ENCODE measurements around the gene AKAP9.
"Not testable (repeated sequence)": the region's sequence is repeated elsewhere in the genome, so short reads cannot be mapped to it uniquely, and the experiment has no call there.

The AKAP9 gene

GRCh38 chr7:92058040-92058439, 117.4 kb downstream of the AKAP9 start:
- in situ Hi-C loops (cut with MboI; ENCODE audit: low sequenced_read_pairs): no loop called here

GRCh38 chr7:92058899-92059298, 118.2 kb downstream of the AKAP9 start:
- in situ Hi-C loops (cut with MboI; ENCODE audit: low sequenced_read_pairs): no loop called here

- in situ Hi-C loops (cut with MboI; ENCODE audit: low sequenced_read_pairs): no loop called here
These were observed 120.5 kb downstream of the AKAP9 start for GRCh38 chr7:92061154-92061553.

- in situ Hi-C loops (cut with MboI; ENCODE audit: low sequenced_read_pairs): no loop called here
These were observed 123.9 kb downstream of the AKAP9 start for GRCh38 chr7:92064438-92065029.

GRCh38 chr7:92071032-92071431, 130.4 kb downstream of the AKAP9 start:
- in situ Hi-C loops (cut with MboI; ENCODE audit: low sequenced_read_pairs): no loop called here

GRCh38 chr7:92072121-92072520, 131.5 kb downstream of the AKAP9 start:
- in situ Hi-C loops (cut with MboI; ENCODE audit: low sequenced_read_pairs): no loop called here

GRCh38 chr7:92072708-92073107, 132.0 kb downstream of the AKAP9 start:
- in situ Hi-C loops (cut with MboI; ENCODE audit: low sequenced_read_pairs): no loop called here

GRCh38 chr7:92075455-92076158, 134.9 kb downstream of the AKAP9 start:
- in situ Hi-C loops (cut with MboI; ENCODE audit: low sequenced_read_pairs): no loop called here

GRCh38 chr7:92076509-92076908, 135.8 kb downstream of the AKAP9 start:
- in situ Hi-C loops (cut with MboI; ENCODE audit: low sequenced_read_pairs): no loop called here

GRCh38 chr7:92083922-92084321, 143.3 kb downstream of the AKAP9 start:
- in situ Hi-C loops (cut with MboI; ENCODE audit: low sequenced_read_pairs): not testable (repeated sequence)

- in situ Hi-C loops (cut with MboI; ENCODE audit: low sequenced_read_pairs): no loop called here
These were observed 147.6 kb downstream of the AKAP9 start for GRCh38 chr7:92088266-92088665.

GRCh38 chr7:92092210-92092609, 151.5 kb downstream of the AKAP9 start:
- in situ Hi-C loops (cut with MboI; ENCODE audit: low sequenced_read_pairs): no loop called here

GRCh38 chr7:92095380-92095779, 154.7 kb downstream of the AKAP9 start:
- in situ Hi-C loops (cut with MboI; ENCODE audit: low sequenced_read_pairs): no loop called here

GRCh38 chr7:92100534-92100933, 159.9 kb downstream of the AKAP9 start:
- in situ Hi-C loops (cut with MboI; ENCODE audit: low sequenced_read_pairs): no loop called here

GRCh38 chr7:92102862-92103261, 162.2 kb downstream of the AKAP9 start:
- in situ Hi-C loops (cut with MboI; ENCODE audit: low sequenced_read_pairs): not testable (repeated sequence)

GRCh38 chr7:92108821-92109220, 168.2 kb downstream of the AKAP9 start:
- in situ Hi-C loops (cut with MboI; ENCODE audit: low sequenced_read_pairs): no loop called here

GRCh38 chr7:92110857-92111256, 170.2 kb downstream of the AKAP9 start:
- in situ Hi-C loops (cut with MboI; ENCODE audit: low sequenced_read_pairs): no loop called here

- in situ Hi-C loops (cut with MboI; ENCODE audit: low sequenced_read_pairs): no loop called here
These were observed 175.2 kb downstream of the AKAP9 start for GRCh38 chr7:92115821-92116220.

- in situ Hi-C loops (cut with MboI; ENCODE audit: low sequenced_read_pairs): no loop called here
These were observed 176.3 kb downstream of the AKAP9 start for GRCh38 chr7:92116949-92117348.

- in situ Hi-C loops (cut with MboI; ENCODE audit: low sequenced_read_pairs): no loop called here
These were observed 178.6 kb downstream of the AKAP9 start for GRCh38 chr7:92119213-92119759.

GRCh38 chr7:92121681-92122080, 181.0 kb downstream of the AKAP9 start:
- in situ Hi-C loops (cut with MboI; ENCODE audit: low sequenced_read_pairs): no loop called here

- in situ Hi-C loops (cut with MboI; ENCODE audit: low sequenced_read_pairs): no loop called here
These were observed 190.4 kb downstream of the AKAP9 start for GRCh38 chr7:92131093-92131492.
